HG03378 (cell line): ENCODE data around the gene TSN.
"Not testable (repeated sequence)": the region's sequence is repeated elsewhere in the genome, so short reads cannot be mapped to it uniquely, and the experiment has no call there.

Source experiments
- ATAC-seq: cut with Tn5 transposase; IDR thresholded peaks from one replicate; pipeline ENCODE4 v1.9.1; 2021; ENCODE audit warnings: mild to moderate bottlenecking, moderate library complexity; ENCODE audit not compliant: unreplicated experiment

TSN gene

GRCh38 chr2:121755237-121756111 is at the start of gene TSN:
TSS of gene TSN (plus strand) at chr2:121755651. CDS start at chr2:121755780, 129 bp downstream.
- peak; percentile 98 for ATAC-seq

- ATAC-seq: no peak
Observed at GRCh38 chr2:121705958-121706357, 49.5 kb upstream of the TSN start.

GRCh38 chr2:121707344-121707919 is 48.0 kb upstream of the TSN start:
- ATAC-seq: no peak

- ATAC-seq: no peak
Observed at GRCh38 chr2:121707920-121708361, 47.5 kb upstream of the TSN start.

- ATAC-seq: no peak
Observed at GRCh38 chr2:121709776-121710469, 45.5 kb upstream of the TSN start.

GRCh38 chr2:121710470-121711170 is 44.8 kb upstream of the TSN start:
- no peak for ATAC-seq

- not testable (repeated sequence) for ATAC-seq
Observed at GRCh38 chr2:121711481-121711880, 44.0 kb upstream of the TSN start.

- ATAC-seq: no peak
Observed at GRCh38 chr2:121716126-121716525, 39.3 kb upstream of the TSN start.

- no peak for ATAC-seq
Observed at GRCh38 chr2:121717529-121717928, 37.9 kb upstream of the TSN start.

GRCh38 chr2:121721926-121722325 is 33.5 kb upstream of the TSN start:
- no peak for ATAC-seq

- ATAC-seq: no peak
Observed at GRCh38 chr2:121722479-121722878, 33.0 kb upstream of the TSN start.

- no peak for ATAC-seq
Observed at GRCh38 chr2:121723316-121723715, 32.1 kb upstream of the TSN start.

GRCh38 chr2:121727332-121727731 is 28.1 kb upstream of the TSN start:
- ATAC-seq: no peak

GRCh38 chr2:121727950-121728349 is 27.5 kb upstream of the TSN start:
- ATAC-seq: no peak

GRCh38 chr2:121731366-121731765 is 24.1 kb upstream of the TSN start:
- ATAC-seq: no peak

- not testable (repeated sequence) for ATAC-seq
Observed at GRCh38 chr2:121734544-121734943, 20.9 kb upstream of the TSN start.

- ATAC-seq: peak; percentile 25
Observed at GRCh38 chr2:121735518-121736074, 19.9 kb upstream of the TSN start.

GRCh38 chr2:121736140-121736461 is 19.4 kb upstream of the TSN start:
- ATAC-seq: peak; percentile 13

GRCh38 chr2:121736462-121737336 is 18.8 kb upstream of the TSN start, which contains the start of gene NIFK:
TSS of gene NIFK (minus strand) at chr2:121736875. CDS start at chr2:121736850, 25 bp downstream.
- peak; percentile 77 for ATAC-seq

GRCh38 chr2:121740973-121741372 is 14.5 kb upstream of the TSN start:
- ATAC-seq: no peak
